GM18867 (cell line): ENCODE results near the gene VPS8.

Source experiments
- ATAC-seq: cut with Tn5 transposase; IDR thresholded peaks from one replicate; pipeline ENCODE4 v1.9.1; 2021; ENCODE audit warnings: mild to moderate bottlenecking, moderate library complexity; ENCODE audit not compliant: unreplicated experiment

VPS8 gene

GRCh38 chr3:184811999-184812661, at the start of gene VPS8:
VPS8 (plus strand) TSS chr3:184812166; CDS start chr3:184824633, 12,467 bp downstream.
- peak; percentile 89 for ATAC-seq

DNA sequence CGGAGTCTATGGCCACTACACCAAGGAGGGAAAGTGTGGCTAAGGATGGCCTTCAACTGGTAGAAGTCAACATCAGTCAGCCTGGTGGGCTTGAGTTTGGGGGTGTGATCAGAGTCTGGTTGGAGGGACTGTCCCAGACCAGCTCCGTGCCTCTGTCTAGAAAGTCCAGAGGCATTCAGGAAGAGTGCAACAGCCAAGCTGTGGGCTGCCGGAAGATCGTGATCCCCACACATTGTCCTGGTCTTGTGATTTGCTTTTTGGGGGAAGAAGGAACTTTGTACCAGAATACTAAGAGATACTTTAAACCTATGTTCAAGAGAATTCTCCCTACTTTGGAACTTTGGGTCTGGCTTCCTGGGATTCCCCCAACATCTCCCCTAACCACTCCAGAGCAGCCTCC, 47.8 kb upstream of the VPS8 start:
- no peak for ATAC-seq

DNA sequence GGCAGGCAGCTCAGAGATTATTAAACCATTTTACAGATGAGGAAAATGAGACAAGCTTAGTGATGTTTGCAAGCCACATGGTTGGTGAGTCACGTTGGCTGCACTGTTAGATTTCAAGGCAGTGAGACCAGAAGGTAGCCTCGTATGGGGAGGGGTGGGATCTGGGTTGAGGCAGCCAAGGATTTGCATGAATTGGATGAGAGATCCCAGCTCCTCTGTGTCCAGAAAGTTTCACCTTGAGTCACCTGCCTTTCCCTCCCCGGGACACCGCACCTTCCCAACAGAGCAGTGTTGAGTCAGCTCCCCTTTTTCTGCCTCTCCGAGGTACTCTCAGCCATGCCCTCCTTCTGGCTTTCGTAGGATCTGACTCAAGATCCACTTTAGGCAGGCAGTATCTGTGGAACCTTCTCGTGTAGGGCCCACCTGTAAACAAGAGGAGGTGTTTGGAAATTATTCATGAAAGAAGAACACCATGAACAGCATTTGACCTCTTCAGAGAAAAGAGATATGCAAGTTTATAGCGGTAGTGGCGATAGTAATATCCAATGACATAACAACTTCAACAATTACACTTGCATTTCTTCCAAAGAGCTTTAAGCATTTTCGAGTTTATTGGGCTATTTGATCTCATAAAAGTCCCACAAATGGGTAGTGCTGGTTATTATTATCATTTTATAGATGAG, 46.8 kb upstream of the VPS8 start:
- no peak for ATAC-seq

GRCh38 chr3:184765730-184766074, 46.3 kb upstream of the VPS8 start:
- ATAC-seq: no peak

DNA sequence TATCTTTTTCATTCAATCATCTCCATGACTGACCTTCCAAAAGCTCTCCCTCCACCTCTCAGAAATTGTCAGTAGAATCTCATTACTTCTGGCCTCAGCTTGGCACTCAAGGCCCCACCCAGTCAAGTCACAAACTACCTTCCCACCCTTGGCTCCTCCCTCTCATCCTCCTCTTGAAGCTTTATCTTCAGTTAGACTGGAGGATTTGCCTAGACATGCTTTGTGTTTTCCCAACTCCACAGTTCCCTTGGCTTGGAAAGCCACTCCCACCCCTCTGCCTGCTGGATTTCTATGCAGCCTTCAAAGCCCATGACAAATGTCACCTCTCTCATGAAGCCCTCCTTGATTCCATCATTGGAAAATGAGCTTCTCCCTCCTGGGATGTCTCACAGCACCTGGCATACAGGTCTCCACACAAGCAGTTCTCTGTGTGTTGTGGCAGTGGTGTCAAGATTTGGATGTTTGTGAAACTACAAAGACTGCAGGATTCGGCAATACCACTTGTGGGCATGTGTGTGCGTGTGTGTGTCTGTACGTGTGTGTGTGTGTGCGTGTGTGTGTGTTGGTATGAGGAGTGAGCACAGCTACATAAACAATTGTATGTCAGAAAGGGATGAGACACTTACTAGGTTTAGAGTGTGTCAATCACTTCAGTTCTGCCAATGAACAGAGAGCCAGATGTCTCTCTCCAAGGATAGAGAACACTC, 45.3 kb upstream of the VPS8 start:
- no peak for ATAC-seq

GRCh38 chr3:184767377-184767776, 44.6 kb upstream of the VPS8 start:
- no peak for ATAC-seq

- ATAC-seq: no peak
Observed at GRCh38 chr3:184769382-184770170, 42.4 kb upstream of the VPS8 start.

- ATAC-seq: no peak
Observed at GRCh38 chr3:184770541-184770940, 41.4 kb upstream of the VPS8 start.

DNA sequence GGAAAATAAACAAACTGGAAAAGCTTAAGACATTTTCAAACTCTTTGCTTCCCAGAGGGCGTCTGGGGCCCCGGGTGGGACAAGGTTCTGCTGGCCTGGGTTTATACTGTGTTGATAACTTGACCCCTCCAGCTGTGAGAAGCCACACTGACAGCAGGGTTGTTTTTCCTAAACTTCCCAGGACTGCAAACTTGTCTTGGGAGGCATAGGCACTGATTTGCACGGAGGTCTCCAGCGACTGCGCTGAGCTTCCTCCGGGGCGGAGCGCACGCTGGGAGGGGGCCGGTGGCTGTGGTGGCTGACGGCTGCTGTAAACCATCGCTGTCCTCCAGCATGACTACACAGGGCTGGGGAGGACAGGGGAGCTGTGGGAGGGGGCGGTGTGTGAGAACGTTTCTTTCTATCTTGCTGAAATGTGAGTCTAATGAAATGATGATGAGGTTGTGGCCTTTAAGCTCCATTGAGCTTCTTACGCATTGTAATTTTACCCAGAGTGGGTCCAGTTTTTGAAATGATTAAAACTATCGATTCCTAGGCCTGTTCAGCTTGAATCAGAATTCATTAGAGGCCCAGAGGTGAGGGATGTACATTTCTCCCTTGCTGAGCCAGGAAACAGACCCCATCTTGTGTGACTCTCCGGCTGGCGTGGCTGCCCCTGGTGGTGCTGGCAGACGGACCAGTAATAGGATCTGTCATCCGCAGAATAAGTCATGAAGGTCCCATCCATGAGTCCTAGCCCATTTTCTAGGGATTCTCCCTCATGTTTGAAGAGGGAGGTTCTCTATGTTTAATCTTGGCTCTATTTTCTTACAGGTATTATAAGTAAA, 40.5 kb upstream of the VPS8 start:
- ATAC-seq: no peak

GRCh38 chr3:184772667-184773272, 39.2 kb upstream of the VPS8 start:
- no peak for ATAC-seq

GRCh38 chr3:184773283-184774186, 38.4 kb upstream of the VPS8 start:
- no peak for ATAC-seq

- no peak for ATAC-seq
Observed at GRCh38 chr3:184776916-184777315, 35.0 kb upstream of the VPS8 start.

- ATAC-seq: peak; percentile 65
Observed at GRCh38 chr3:184777566-184778356, 34.2 kb upstream of the VPS8 start.

DNA sequence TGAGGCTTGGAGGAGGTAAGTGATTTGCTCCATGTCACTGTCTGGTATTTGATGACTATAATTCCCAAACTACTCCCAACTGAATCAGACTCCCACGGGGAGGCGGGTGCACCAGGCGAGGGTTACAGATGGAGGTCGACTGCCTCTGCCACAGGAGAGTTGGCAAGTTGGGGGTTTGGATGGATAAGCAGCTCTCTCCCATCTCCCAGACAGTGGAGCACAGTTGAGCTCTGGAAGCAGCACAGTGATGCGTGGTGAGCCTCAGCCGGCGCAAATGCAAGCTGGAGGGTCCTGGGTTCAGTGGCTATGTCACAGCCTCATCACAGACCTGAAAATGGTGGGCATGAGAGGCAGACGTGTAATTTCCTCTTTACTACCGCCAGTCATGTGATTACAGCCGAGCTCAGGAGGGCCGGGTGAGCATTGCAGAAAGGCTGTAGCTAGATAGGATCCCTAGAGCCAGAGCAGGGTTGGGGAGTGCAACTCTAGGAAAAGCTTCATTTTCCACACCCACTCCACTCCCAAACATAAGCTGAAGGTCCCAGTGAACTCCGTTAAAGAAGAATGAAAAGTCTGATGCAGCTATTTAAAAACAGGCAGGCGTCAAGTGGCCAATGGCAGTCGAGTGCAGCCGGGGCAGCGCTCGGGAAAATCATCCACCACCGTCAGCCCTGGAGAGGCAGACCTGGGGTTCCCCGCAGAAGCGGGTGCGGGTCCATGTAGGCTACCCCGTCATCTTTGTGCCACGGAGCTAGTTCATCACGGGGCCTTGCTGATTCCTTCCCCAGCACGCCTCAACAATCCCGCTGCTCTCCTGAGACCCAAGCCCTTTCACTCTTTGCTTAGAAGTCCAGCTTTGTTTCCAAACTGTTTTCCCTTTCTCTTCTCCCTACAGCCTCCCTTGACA, 33.3 kb upstream of the VPS8 start:
- ATAC-seq: no peak

DNA sequence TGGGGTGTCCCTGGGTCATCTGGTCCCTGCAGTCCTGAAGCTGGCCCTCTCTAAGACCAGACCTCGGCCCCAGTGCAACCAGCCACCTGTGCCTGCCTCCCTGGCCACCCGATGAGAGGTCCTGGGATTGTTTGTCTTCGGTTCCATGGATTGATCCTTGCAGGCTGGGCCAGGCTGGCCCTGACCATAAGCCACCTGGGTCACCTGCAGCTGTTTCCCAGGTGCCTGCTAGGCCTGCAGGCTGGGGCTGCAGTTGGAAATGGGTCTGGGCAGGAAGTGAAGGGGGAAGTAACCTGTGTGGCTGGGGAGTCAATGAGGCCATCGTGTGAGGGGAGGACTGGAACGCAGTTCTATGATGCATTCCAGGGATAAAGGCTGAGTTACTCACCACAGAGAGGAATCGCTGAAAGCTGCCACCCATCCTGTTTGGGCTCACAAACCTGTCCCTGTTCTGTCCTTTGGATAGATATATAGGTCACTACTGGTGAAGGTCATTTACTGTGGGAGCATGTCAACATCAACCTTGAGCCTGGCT, 30.9 kb upstream of the VPS8 start:
- no peak for ATAC-seq

- no peak for ATAC-seq
Observed at GRCh38 chr3:184781801-184782200, 30.2 kb upstream of the VPS8 start.

DNA sequence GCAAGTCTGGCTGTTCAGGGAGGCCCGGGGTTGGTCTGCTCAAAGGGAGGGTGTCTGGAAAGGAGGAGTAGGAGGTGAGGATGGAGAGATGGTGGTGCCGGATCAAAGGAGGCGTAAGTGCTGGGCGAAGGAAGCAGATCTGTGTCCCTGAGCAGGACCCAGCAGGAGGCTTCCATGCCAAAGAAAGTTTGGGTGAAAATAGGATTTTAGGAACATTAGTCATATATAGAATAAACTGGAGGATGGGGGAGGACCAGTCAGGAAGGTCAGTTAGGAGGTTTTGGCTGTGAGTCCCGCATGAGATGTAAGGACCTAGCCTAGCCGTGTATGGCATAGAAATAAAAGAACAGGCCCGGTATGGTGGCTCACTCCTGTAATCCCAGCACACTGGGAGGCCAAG, 28.6 kb upstream of the VPS8 start:
- no peak for ATAC-seq
